ENCODE measurements around the gene XRCC4. TPM values are rescaled to one million over a fixed set of nuclear protein-coding genes. Genes with fewer than 3 reads are reported as not detected.

Gene XRCC4
- total RNA-seq, 1 donor from 2014 or later: 12.1 TPM

- Mint-ChIP-seq H3K27ac (no peak overlapping the region), H3K9me3 (no peaks in the 10 kb centered on the region), H3K4me3 (no peak overlapping the region), H3K4me1 (no peaks in the 10 kb centered on the region), H3K27me3 (ENCODE audit: low read depth) (no peaks in the 10 kb centered on the region), H3K36me3 (no peaks in the 10 kb centered on the region)
- no peak for DNase-seq (ENCODE audit: low spot score in 2 of 2, unreplicated experiment in 2 of 2)
- no peak for TF ChIP-seq CTCF (IDR thresholded peaks at IDR 0.05; ENCODE audit: unreplicated experiment)
These were observed 316.8 kb downstream of the XRCC4 start for GRCh38 chr5:83394190-83394589.

- H3K4me3 Mint-ChIP-seq: no peak overlapping the region
- H3K27ac Mint-ChIP-seq: no peak overlapping the region
- H3K9me3 Mint-ChIP-seq: no peaks in the 10 kb centered on the region
- no peaks in the 10 kb centered on the region for H3K36me3 Mint-ChIP-seq
- TF ChIP-seq CTCF (IDR thresholded peaks at IDR 0.05; ENCODE audit: unreplicated experiment): no peak
- no peaks in the 10 kb centered on the region for H3K27me3 Mint-ChIP-seq (ENCODE audit: low read depth)
- peaks cover 17% of the 10 kb centered on the region for H3K4me1 Mint-ChIP-seq
- DNase-seq (ENCODE audit: low spot score in 2 of 2, unreplicated experiment in 2 of 2): no peak
These were observed 319.3 kb downstream of the XRCC4 start for GRCh38 chr5:83396662-83397061.

- no peak for TF ChIP-seq CTCF (IDR thresholded peaks at IDR 0.05; ENCODE audit: unreplicated experiment)
- H3K4me3 Mint-ChIP-seq: no peak overlapping the region
- no peak overlapping the region for H3K27ac Mint-ChIP-seq
- no peaks in the 10 kb centered on the region for H3K36me3 Mint-ChIP-seq
- H3K27me3 Mint-ChIP-seq (ENCODE audit: low read depth): no peaks in the 10 kb centered on the region
- no peaks in the 10 kb centered on the region for H3K9me3 Mint-ChIP-seq
- peaks cover 20% of the 10 kb centered on the region for H3K4me1 Mint-ChIP-seq
- no peak for DNase-seq (ENCODE audit: low spot score in 2 of 2, unreplicated experiment in 2 of 2)
These were observed 320.3 kb downstream of the XRCC4 start for GRCh38 chr5:83397658-83398057.

GRCh38 chr5:83400241-83400640 is 322.9 kb downstream of the XRCC4 start:
- H3K9me3 Mint-ChIP-seq: no peaks in the 10 kb centered on the region
- no peaks in the 10 kb centered on the region for H3K36me3 Mint-ChIP-seq
- H3K4me1 Mint-ChIP-seq: peaks cover 33% of the 10 kb centered on the region
- no peak for TF ChIP-seq CTCF (IDR thresholded peaks at IDR 0.05; ENCODE audit: unreplicated experiment)
- H3K27me3 Mint-ChIP-seq (ENCODE audit: low read depth): no peaks in the 10 kb centered on the region
- H3K4me3 Mint-ChIP-seq: no peak overlapping the region
- no peak for DNase-seq (ENCODE audit: low spot score in 2 of 2, unreplicated experiment in 2 of 2)
- H3K27ac Mint-ChIP-seq: peak overlapping the region; percentile 64

GRCh38 chr5:83400701-83401100 is 323.4 kb downstream of the XRCC4 start:
- H3K27me3 Mint-ChIP-seq (ENCODE audit: low read depth): no peaks in the 10 kb centered on the region
- H3K36me3 Mint-ChIP-seq: no peaks in the 10 kb centered on the region
- peaks cover 37% of the 10 kb centered on the region for H3K4me1 Mint-ChIP-seq
- H3K27ac Mint-ChIP-seq: no peak overlapping the region
- no peak overlapping the region for H3K4me3 Mint-ChIP-seq
- no peak for DNase-seq (ENCODE audit: low spot score in 2 of 2, unreplicated experiment in 2 of 2)
- H3K9me3 Mint-ChIP-seq: no peaks in the 10 kb centered on the region
- TF ChIP-seq CTCF (IDR thresholded peaks at IDR 0.05; ENCODE audit: unreplicated experiment): no peak

- Mint-ChIP-seq H3K27me3 (ENCODE audit: low read depth) (no peaks in the 10 kb centered on the region), H3K4me3 (no peak overlapping the region), H3K27ac (no peak overlapping the region), H3K9me3 (no peaks in the 10 kb centered on the region), H3K4me1 (peaks cover 37% of the 10 kb centered on the region), H3K36me3 (no peaks in the 10 kb centered on the region)
- DNase-seq (ENCODE audit: low spot score in 2 of 2, unreplicated experiment in 2 of 2): no peak
- no peak for TF ChIP-seq CTCF (IDR thresholded peaks at IDR 0.05; ENCODE audit: unreplicated experiment)
These were observed 323.9 kb downstream of the XRCC4 start for GRCh38 chr5:83401122-83401731.
